ENCODE measurements around the gene FHOD3. TPM values are rescaled to one million over a fixed set of nuclear protein-coding genes. Genes with fewer than 3 reads are reported as not detected.

Gene FHOD3
- polyA plus RNA-seq, 4 donors = 0.22 to 8.1 (median 1.9) TPM

DNA sequence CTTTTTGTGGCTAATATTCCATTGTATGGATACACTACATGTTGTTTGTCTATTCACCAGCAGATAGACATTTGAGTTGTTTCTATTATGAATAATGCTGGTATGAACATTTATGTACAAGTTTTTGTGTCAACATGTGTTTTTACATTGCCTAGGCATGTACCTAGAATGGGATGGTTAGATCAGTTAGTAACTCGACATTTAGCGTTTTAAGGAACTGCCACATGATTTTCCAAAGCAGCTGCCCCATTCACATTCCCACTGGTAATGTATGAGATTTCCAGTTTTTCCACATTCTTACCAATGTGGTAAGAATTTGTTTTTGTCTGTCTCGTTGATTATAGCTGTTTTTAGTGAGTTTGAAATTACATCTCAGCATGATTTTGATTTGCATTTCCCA is 112.8 kb downstream of the FHOD3 start:
- H3K9me3 ChIP-seq (ENCODE audit: control insufficient read depth in 2 of 2, insufficient read depth in 1 of 2, low read depth in 1 of 2, low read length in 1 of 2) = no peaks in the 10 kb centered on the region
- H3K27ac ChIP-seq (ENCODE audit: low read depth in 1 of 3, low read length in 2 of 3) = no peak overlapping the region
- 77 to 88% (median 83%) methylated on average over 3 of the region's 3 CpGs for WGBS, 3 donors
- H3K36me3 ChIP-seq (ENCODE audit: control insufficient read depth in 3 of 3, insufficient read depth in 2 of 3, low read depth in 1 of 3, low read length in 3 of 3) = no peaks in the 10 kb centered on the region
- no peaks in the 10 kb centered on the region for H3K27me3 ChIP-seq (ENCODE audit: control insufficient read depth in 3 of 3, insufficient read depth in 3 of 3, low read length in 3 of 3)
- no peak for DNase-seq
- no peaks in the 10 kb centered on the region for H3K4me1 ChIP-seq (ENCODE audit: control insufficient read depth in 3 of 3, insufficient read depth in 2 of 3, low read depth in 1 of 3, low read length in 2 of 3)
- no peak for FAIRE-seq
- H3K4me3 ChIP-seq (ENCODE audit: low read depth in 1 of 3, low read length in 3 of 3) = no peak overlapping the region

- no peaks in the 10 kb centered on the region for H3K27me3 ChIP-seq (ENCODE audit: control insufficient read depth in 3 of 3, insufficient read depth in 3 of 3, low read length in 3 of 3)
- FAIRE-seq (no peak), DNase-seq (no peak)
- no peak overlapping the region for H3K4me3 ChIP-seq (ENCODE audit: low read depth in 1 of 3, low read length in 3 of 3)
- no peaks in the 10 kb centered on the region for H3K36me3 ChIP-seq (ENCODE audit: control insufficient read depth in 3 of 3, insufficient read depth in 2 of 3, low read depth in 1 of 3, low read length in 3 of 3)
- H3K27ac ChIP-seq (ENCODE audit: low read depth in 1 of 3, low read length in 2 of 3) = no peak overlapping the region
- no peaks in the 10 kb centered on the region for H3K4me1 ChIP-seq (ENCODE audit: control insufficient read depth in 3 of 3, insufficient read depth in 2 of 3, low read depth in 1 of 3, low read length in 2 of 3)
- no peaks in the 10 kb centered on the region for H3K9me3 ChIP-seq (ENCODE audit: control insufficient read depth in 2 of 2, insufficient read depth in 1 of 2, low read depth in 1 of 2, low read length in 1 of 2)
- 74 to 89% (median 75%) methylated on average over 3 of the region's 3 CpGs for WGBS, 3 donors
Measured at GRCh38 chr18:36411745-36412168, 114.2 kb downstream of the FHOD3 start.

DNA sequence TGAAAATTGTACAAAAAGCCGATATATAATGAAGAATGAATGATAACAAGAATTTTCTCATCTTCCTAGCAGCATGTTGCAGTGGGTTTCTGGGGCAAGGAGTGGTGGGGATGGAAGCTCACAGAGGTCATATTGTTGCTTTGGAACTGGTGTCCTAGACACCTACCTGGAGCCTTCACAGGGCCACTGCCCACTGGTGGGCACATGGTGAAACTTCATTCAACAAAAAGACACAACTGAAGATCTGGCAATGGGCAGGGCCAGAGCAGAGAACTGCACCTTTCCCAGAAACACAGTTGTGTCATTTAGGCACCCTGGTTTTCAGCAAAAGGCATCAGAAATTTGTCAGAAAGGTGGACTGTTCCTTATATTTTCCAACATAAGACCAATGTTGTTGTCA is 115.3 kb downstream of the FHOD3 start:
- H3K4me1 ChIP-seq (ENCODE audit: control insufficient read depth in 3 of 3, insufficient read depth in 2 of 3, low read depth in 1 of 3, low read length in 2 of 3) = no peaks in the 10 kb centered on the region
- no peaks in the 10 kb centered on the region for H3K36me3 ChIP-seq (ENCODE audit: control insufficient read depth in 3 of 3, insufficient read depth in 2 of 3, low read depth in 1 of 3, low read length in 3 of 3)
- peak in 1 of 2 donors; percentile 20 for DNase-seq
- no peaks in the 10 kb centered on the region for H3K9me3 ChIP-seq (ENCODE audit: control insufficient read depth in 2 of 2, insufficient read depth in 1 of 2, low read depth in 1 of 2, low read length in 1 of 2)
- no peak overlapping the region for H3K27ac ChIP-seq (ENCODE audit: low read depth in 1 of 3, low read length in 2 of 3)
- no peaks in the 10 kb centered on the region for H3K27me3 ChIP-seq (ENCODE audit: control insufficient read depth in 3 of 3, insufficient read depth in 3 of 3, low read length in 3 of 3)
- H3K4me3 ChIP-seq (ENCODE audit: low read depth in 1 of 3, low read length in 3 of 3) = no peak overlapping the region
- FAIRE-seq = no peak
- WGBS, 3 donors = 76 to 87% (median 82%) methylated on average over 1 of the region's 1 CpG

GRCh38 chr18:36415171-36415570 is 117.7 kb downstream of the FHOD3 start:
- FAIRE-seq = no peak
- Histone ChIP-seq H3K4me3 (ENCODE audit: low read depth in 1 of 3, low read length in 3 of 3) (no peak overlapping the region), H3K36me3 (ENCODE audit: control insufficient read depth in 3 of 3, insufficient read depth in 2 of 3, low read depth in 1 of 3, low read length in 3 of 3) (no peaks in the 10 kb centered on the region), H3K4me1 (ENCODE audit: control insufficient read depth in 3 of 3, insufficient read depth in 2 of 3, low read depth in 1 of 3, low read length in 2 of 3) (no peaks in the 10 kb centered on the region), H3K9me3 (ENCODE audit: control insufficient read depth in 2 of 2, insufficient read depth in 1 of 2, low read depth in 1 of 2, low read length in 1 of 2) (no peaks in the 10 kb centered on the region), H3K27me3 (ENCODE audit: control insufficient read depth in 3 of 3, insufficient read depth in 3 of 3, low read length in 3 of 3) (no peaks in the 10 kb centered on the region), H3K27ac (ENCODE audit: low read depth in 1 of 3, low read length in 2 of 3) (no peak overlapping the region)
- WGBS, 3 donors = 84 to 90% (median 89%) methylated on average over 1 of the region's 1 CpG
- no peak for DNase-seq

DNA sequence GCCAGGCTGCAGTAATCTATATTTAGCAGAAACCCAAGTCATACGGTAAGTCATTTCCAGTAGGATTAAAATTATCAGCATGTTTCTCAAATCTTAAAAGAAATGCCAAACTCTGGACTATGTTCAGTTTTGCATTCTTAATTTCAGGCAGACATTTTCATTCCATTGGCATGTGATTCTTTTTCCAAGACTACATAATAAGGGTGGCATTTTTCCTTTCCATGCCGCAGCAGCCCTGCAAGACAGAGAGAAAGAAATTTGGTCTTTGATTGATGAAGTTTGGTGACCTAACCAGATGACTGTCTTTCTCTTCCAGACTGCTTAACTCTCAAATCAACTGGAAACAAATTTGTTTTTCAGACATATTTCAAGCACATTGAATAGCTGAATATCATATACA is 118.1 kb downstream of the FHOD3 start:
- Histone ChIP-seq H3K36me3 (ENCODE audit: control insufficient read depth in 3 of 3, insufficient read depth in 2 of 3, low read depth in 1 of 3, low read length in 3 of 3) (no peaks in the 10 kb centered on the region), H3K4me3 (ENCODE audit: low read depth in 1 of 3, low read length in 3 of 3) (no peak overlapping the region), H3K9me3 (ENCODE audit: control insufficient read depth in 2 of 2, insufficient read depth in 1 of 2, low read depth in 1 of 2, low read length in 1 of 2) (no peaks in the 10 kb centered on the region), H3K27ac (ENCODE audit: low read depth in 1 of 3, low read length in 2 of 3) (no peak overlapping the region), H3K27me3 (ENCODE audit: control insufficient read depth in 3 of 3, insufficient read depth in 3 of 3, low read length in 3 of 3) (no peaks in the 10 kb centered on the region), H3K4me1 (ENCODE audit: control insufficient read depth in 3 of 3, insufficient read depth in 2 of 3, low read depth in 1 of 3, low read length in 2 of 3) (no peaks in the 10 kb centered on the region)
- FAIRE-seq = no peak
- DNase-seq = no peak
- 79 to 90% (median 83%) methylated on average over 2 of the region's 2 CpGs for WGBS, 3 donors

DNA sequence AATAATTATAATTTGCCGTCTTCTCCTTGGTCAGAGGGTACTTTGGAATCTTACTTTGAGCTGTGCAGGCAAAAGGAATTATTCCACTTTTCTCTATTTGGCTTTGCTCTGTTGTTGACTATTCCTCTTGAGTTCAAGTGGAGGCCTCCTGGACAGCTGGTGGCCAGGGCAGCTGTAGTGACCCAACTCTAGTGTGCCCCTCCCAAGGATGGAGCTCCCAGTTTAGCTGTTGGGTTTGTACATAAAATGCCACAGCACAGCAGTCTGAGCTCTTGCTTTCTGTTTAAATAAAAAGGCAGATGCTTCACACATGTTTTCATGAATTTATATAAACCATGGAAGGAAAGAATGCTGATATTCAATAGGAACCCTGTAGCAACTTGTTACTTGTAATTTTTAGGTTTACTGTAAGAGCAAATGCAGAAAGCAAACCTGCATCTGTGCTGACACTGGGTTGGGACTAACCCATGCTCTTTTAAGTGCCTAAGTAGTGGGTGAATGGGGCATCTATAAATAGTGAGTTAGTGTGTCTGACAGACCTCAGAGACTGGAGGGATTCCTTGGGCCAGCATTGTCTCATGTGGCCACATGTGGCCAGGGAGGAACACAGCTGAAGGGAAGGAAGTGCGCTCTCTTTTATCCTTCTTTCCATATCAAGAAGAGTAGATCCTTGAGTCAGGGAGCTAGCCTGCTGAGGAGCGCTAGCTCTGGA is 121.8 kb downstream of the FHOD3 start:
- no peak overlapping the region for H3K27ac ChIP-seq (ENCODE audit: low read depth in 1 of 3, low read length in 2 of 3)
- DNase-seq (no peak), FAIRE-seq (no peak)
- no peaks in the 10 kb centered on the region for H3K36me3 ChIP-seq (ENCODE audit: control insufficient read depth in 3 of 3, insufficient read depth in 2 of 3, low read depth in 1 of 3, low read length in 3 of 3)
- peaks cover 0 to 1% (median 0%) of the 10 kb centered on the region in 3 donors for H3K27me3 ChIP-seq (ENCODE audit: control insufficient read depth in 3 of 3, insufficient read depth in 3 of 3, low read length in 3 of 3)
- no peaks in the 10 kb centered on the region for H3K4me1 ChIP-seq (ENCODE audit: control insufficient read depth in 3 of 3, insufficient read depth in 2 of 3, low read depth in 1 of 3, low read length in 2 of 3)
- 84 to 89% (median 86%) methylated on average over 3 of the region's 3 CpGs for WGBS, 3 donors
- no peaks in the 10 kb centered on the region for H3K9me3 ChIP-seq (ENCODE audit: control insufficient read depth in 2 of 2, insufficient read depth in 1 of 2, low read depth in 1 of 2, low read length in 1 of 2)
- H3K4me3 ChIP-seq (ENCODE audit: low read depth in 1 of 3, low read length in 3 of 3) = no peak overlapping the region

- no peaks in the 10 kb centered on the region for H3K9me3 ChIP-seq (ENCODE audit: control insufficient read depth in 2 of 2, insufficient read depth in 1 of 2, low read depth in 1 of 2, low read length in 1 of 2)
- H3K27me3 ChIP-seq (ENCODE audit: control insufficient read depth in 3 of 3, insufficient read depth in 3 of 3, low read length in 3 of 3) = peaks cover 0 to 1% (median 0%) of the 10 kb centered on the region in 3 donors
- no peaks in the 10 kb centered on the region for H3K36me3 ChIP-seq (ENCODE audit: control insufficient read depth in 3 of 3, insufficient read depth in 2 of 3, low read depth in 1 of 3, low read length in 3 of 3)
- H3K4me3 ChIP-seq (ENCODE audit: low read depth in 1 of 3, low read length in 3 of 3) = no peak overlapping the region
- no peaks in the 10 kb centered on the region for H3K4me1 ChIP-seq (ENCODE audit: control insufficient read depth in 3 of 3, insufficient read depth in 2 of 3, low read depth in 1 of 3, low read length in 2 of 3)
- 75 to 85% (median 81%) methylated on average over 7 of the region's 7 CpGs for WGBS, 3 donors
- FAIRE-seq = no peak
- DNase-seq = peak; percentile 33 to 38
- H3K27ac ChIP-seq (ENCODE audit: low read depth in 1 of 3, low read length in 2 of 3) = no peak overlapping the region
Measured at GRCh38 chr18:36419900-36420531, 122.5 kb downstream of the FHOD3 start.

GRCh38 chr18:36420826-36421225 is 123.3 kb downstream of the FHOD3 start:
- WGBS, 3 donors = 37 to 75% (median 50%) methylated on average over 1 of the region's 1 CpG
- no peak overlapping the region for H3K4me3 ChIP-seq (ENCODE audit: low read depth in 1 of 3, low read length in 3 of 3)
- no peak for FAIRE-seq

More at GRCh38 chr18:36420826-36421225, 123.3 kb downstream of the FHOD3 start:
- Histone ChIP-seq H3K36me3 (ENCODE audit: control insufficient read depth in 3 of 3, insufficient read depth in 2 of 3, low read depth in 1 of 3, low read length in 3 of 3) (no peaks in the 10 kb centered on the region), H3K4me1 (ENCODE audit: control insufficient read depth in 3 of 3, insufficient read depth in 2 of 3, low read depth in 1 of 3, low read length in 2 of 3) (no peaks in the 10 kb centered on the region), H3K9me3 (ENCODE audit: control insufficient read depth in 2 of 2, insufficient read depth in 1 of 2, low read depth in 1 of 2, low read length in 1 of 2) (no peaks in the 10 kb centered on the region), H3K27ac (ENCODE audit: low read depth in 1 of 3, low read length in 2 of 3) (no peak overlapping the region), H3K27me3 (ENCODE audit: control insufficient read depth in 3 of 3, insufficient read depth in 3 of 3, low read length in 3 of 3) (peaks cover 0 to 1% (median 0%) of the 10 kb centered on the region in 3 donors)
- DNase-seq = no peak

Measured in small intestine (tissue), 7 donors.